Stimulated activated CD8-positive, alpha-beta memory T cell treated with anti-CD3 and anti-CD28 coated beads, Interleukin-7, amount 100 ng/mL, for 4 hours (primary cell): ENCODE results near the gene SEMA7A.

Source experiments
- DNase-seq, 2 donors: peaks; one replicate each; pipeline ENCODE4 v3.0.0-alpha.2; 2020; ENCODE audit warnings: low read depth in 2 of 2

The SEMA7A gene

DNA sequence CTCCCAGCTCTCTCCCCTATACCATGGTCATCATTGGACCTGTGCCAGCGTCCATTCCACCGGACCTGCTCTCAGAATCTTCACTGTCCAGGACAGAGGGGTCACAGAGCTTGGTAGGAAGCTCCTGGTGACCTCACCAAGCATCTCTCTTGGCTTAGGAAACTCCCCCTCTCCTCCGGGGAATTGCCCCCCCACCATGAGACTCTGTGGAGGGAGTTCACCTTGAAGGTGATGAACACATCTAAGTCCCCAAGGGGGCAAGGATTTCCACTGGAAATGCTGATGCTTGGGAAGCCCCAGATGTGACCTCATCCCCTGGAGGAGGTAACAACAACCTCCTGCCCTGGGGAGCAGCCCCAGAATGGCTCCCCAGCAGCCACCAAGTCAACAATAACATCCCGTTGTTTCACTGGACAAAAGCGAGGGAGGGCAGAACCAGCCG, 3.2 kb downstream of the SEMA7A start:
- no peak for DNase-seq

GRCh38 chr15:74429781-74430400, 3.9 kb downstream of the SEMA7A start:
- no peak for DNase-seq

- no peak for DNase-seq
Observed at GRCh38 chr15:74428970-74429780, 4.6 kb downstream of the SEMA7A start.

GRCh38 chr15:74428442-74428787, 5.3 kb downstream of the SEMA7A start:
- no peak for DNase-seq

- no peak for DNase-seq
Observed at GRCh38 chr15:74427607-74428441, 5.9 kb downstream of the SEMA7A start.

GRCh38 chr15:74426404-74427281, 7.1 kb downstream of the SEMA7A start:
- DNase-seq: no peak

DNA sequence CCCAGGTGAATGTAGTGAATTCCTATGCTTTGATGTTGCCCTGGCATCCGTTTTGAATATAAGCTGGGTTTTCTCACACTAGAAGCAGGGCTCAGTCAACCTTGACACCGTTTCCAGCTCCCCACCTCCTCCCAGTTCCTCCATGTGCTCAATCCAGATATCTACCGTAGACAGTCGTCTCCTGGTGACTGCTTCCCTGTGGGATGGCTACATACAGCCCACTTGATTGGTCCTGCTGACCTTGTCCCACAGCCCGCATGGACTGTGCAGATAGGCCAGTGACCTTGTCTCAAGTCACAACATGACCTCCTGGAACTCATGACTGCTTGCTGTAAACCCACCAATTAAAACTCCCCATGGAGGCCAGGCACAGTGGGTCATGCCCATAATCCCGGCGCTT, 8.1 kb downstream of the SEMA7A start:
- DNase-seq: no peak

GRCh38 chr15:74424901-74425528, 8.7 kb downstream of the SEMA7A start:
- no peak for DNase-seq

DNA sequence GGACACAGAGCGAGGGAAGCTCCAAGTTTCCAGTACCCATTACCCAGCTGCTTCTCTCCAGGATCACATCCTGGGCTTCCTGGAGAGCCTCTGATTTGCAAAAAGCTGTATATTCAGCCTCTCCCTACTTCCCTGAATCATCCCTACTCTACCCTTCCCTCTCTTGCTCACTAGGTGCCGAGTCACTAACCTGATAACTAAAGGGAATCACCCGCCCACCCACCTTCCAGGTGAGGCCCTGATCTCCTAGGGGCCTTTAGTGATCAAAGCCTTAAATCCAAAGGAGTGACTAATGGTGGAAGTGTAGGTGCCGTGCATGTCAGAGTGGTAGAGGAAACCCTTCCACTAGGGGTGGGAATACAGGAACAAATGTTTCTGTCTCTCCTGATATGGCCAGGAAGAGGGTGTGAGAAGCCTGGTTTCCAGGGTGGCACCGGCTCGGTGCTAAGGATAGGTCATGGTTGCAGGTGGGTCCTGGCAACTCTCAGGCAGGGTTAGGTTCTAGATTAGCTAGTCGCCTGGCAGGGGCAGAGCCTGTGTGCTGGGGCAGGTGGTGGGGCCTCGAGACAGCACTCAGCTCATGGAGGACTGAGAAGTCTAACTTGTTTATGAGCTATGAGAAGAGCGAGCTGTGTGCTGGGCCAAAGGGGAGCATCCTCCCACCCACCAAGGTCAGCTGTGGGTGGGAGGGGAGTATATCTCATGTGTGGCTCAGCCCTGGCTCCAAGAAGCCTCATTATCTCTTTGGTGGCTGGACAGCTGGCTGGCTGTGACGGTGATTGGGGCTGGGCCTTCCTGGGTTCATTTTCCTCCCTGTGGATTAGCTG, 10.1 kb downstream of the SEMA7A start:
- DNase-seq: no peak

DNA sequence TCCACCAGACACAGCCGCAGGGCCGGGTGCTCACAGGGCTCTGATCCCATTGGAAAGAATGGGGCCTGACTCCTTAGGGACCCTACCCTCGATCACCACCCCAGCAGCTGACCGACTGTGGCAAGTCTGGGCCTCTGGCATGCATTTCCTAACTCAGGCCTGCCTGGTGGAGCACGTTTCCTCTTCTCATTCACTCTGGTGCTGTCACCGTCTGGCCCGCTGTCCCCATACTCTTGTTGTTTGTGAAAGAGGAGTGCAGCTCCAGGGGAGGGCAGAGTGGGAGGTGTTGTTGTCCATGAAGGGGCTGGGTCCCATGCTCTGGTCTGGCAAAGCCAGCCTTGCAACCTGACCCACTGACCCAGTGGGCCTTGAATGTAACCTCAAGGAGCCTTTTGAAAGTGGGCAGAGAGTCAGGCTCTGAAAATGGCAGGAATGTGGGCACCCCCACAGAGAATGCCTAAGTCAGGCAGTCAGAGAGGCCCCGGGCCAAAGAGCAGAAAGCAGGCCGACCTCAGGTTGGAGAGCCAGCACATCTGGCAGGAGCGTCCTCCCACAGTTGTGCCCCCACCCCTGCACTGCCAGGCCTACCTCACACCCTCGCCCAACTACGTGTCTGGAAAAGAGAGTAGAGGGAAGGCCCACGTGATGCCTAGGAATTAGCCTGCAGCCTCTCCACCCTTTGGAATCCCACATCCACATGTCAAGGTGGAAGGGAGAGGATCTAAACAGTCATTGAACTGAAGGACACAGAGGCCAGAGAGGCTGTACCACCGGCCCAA, 10.9 kb downstream of the SEMA7A start:
- no peak for DNase-seq

DNA sequence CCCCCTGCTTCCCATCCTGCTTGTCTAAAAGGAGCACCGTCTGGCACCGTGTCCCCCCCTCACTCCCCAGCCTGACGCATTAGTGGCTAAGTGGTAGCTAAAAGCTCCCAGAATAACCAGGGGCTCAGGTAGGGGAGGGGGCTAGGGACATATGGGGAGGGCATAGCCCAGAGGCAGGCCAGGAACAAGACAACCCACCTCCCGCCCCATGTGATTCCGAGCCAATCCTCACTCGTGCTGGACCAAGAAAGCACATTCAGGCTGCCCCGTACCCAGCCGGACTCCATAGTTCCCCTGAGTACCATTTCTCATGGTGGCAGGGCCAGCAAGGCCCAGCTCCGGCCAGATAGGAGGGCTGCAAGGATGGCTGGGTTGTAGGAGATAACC, 11.5 kb downstream of the SEMA7A start:
- no peak for DNase-seq

GRCh38 chr15:74421302-74422245, 12.2 kb downstream of the SEMA7A start:
- DNase-seq: no peak

GRCh38 chr15:74420193-74420905, 13.4 kb downstream of the SEMA7A start:
- DNase-seq: no peak

- no peak for DNase-seq
Observed at GRCh38 chr15:74419432-74419831, 14.3 kb downstream of the SEMA7A start.

- DNase-seq: no peak
Observed at GRCh38 chr15:74418575-74419338, 15.0 kb downstream of the SEMA7A start.

DNA sequence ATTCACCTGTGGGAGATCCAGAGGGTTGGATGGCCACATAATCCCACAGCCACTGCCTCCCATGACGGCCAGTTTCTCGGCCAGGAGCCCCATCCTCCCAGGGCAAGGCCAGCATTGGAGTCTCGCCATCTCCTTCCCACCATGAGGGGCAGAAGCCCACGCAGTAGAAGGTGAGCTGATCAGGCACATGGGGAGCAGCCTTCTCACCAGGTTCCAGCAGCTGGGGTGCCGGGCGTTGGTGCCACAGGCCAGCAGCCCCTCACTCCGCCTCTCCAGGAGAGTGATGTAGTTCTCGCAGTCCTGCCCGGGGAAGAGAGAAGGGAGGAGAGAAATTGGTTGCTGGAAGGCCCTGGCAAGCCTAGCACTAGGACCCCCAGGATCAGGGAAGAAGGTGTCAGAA, 16.1 kb downstream of the SEMA7A start:
- DNase-seq: no peak

DNA sequence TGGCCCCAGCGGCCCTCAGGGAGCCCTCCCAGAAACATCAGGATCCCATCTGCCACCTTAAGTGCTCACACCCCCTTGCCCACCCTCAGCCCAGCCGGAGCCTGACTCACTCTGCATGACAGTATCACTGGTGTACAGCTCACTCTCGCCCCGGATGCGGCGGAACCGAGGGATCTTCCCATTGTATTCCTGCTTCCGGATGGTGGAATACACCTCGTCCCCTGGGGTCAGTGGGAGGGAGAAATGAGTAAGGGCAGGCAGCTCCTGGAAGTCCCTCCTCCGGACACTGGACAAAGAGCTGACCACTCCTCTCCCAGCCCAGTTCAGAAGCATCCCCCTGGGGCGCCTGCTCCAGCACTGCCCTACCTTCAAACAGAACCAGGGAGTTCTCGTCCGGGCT, 16.5 kb downstream of the SEMA7A start:
- DNase-seq: no peak
